GM18907 (cell line): ENCODE data around the gene PPP1R3E.

Source experiments
- ATAC-seq: cut with Tn5 transposase; IDR thresholded peaks from one replicate; pipeline ENCODE4 v1.9.1; 2021; ENCODE audit warnings: mild to moderate bottlenecking, moderate library complexity; ENCODE audit not compliant: unreplicated experiment

Gene PPP1R3E

DNA sequence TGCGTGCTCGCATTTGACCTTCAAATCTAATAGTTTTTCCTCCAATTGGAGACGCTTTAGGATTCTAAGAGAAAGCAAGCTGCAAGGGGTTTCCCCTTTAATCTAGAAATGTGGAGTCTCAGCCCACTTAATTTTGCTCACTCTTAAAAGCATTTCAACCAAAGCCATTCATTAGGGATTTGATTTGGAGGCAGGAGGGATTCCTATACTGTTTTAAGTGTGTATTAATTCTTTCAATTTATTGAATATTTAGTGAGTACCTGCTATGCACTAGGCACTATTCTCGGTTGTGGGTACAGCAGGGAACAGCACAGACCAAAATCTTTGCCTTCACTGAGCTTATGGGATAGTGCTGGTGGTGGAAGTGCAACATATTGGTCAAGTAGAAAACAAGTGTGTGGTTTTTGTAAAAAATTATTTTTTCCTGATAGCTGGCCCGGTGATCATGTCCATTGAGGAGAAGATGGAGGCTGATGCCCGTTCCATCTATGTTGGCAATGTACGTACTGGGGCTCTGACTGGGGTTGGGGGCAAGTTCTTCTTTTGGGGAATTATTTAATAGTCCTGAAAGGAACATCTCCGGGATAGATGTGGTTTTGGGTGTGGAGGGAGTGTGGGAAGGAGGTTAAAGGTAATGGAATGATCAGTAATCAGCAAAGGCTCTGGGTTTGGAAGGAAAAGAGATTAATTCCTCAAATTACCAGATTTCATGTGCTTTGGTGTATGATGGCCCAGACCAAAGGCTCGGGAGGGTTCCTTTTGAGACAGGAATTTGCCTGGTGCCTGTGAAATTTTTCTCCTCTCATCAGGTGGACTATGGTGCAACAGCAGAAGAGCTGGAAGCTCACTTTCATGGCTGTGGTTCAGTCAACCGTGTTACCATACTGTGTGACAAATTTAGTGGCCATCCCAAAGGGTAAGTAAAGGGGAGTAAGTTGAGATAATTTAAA, 20.2 kb upstream of the PPP1R3E start:
- no peak for ATAC-seq

DNA sequence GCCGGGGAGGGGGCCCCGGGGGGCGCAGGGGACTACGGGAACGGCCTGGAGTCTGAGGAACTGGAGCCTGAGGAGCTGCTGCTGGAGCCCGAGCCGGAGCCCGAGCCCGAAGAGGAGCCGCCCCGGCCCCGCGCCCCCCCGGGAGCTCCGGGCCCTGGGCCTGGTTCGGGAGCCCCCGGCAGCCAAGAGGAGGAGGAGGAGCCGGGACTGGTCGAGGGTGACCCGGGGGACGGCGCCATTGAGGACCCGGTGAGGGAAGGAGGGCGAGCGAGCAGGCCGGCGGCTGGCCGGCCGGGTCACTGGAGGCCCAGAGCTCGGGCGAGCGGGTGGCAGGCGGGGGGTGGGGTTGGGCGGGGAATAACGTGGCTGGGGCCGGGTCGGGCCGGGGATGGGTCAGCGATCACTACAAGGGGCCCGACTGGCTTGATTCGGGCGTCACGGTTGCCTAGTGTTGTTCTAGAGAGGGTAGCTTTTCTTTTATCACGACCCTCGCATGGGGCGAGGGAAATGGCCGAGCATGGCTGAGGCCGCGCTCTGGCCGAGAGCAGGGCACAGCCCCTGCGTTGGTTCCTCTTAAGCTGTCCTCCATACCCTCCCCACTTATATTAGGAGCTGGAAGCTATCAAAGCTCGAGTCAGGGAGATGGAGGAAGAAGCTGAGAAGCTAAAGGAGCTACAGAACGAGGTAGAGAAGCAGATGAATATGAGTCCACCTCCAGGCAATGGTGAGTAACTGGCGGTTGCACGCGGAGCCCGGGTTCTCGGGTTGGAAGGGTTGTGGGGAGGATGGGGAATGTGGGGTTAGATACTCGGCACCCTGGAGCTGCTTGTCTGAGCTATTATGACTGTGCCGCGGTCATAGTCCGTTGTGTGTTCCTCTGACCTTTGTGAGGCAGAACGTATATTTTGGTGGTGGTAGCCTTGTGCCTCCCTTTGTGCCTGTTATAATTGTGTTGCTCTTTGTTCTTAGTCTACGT, 19.2 kb upstream of the PPP1R3E start:
- peak; percentile 26 for ATAC-seq

DNA sequence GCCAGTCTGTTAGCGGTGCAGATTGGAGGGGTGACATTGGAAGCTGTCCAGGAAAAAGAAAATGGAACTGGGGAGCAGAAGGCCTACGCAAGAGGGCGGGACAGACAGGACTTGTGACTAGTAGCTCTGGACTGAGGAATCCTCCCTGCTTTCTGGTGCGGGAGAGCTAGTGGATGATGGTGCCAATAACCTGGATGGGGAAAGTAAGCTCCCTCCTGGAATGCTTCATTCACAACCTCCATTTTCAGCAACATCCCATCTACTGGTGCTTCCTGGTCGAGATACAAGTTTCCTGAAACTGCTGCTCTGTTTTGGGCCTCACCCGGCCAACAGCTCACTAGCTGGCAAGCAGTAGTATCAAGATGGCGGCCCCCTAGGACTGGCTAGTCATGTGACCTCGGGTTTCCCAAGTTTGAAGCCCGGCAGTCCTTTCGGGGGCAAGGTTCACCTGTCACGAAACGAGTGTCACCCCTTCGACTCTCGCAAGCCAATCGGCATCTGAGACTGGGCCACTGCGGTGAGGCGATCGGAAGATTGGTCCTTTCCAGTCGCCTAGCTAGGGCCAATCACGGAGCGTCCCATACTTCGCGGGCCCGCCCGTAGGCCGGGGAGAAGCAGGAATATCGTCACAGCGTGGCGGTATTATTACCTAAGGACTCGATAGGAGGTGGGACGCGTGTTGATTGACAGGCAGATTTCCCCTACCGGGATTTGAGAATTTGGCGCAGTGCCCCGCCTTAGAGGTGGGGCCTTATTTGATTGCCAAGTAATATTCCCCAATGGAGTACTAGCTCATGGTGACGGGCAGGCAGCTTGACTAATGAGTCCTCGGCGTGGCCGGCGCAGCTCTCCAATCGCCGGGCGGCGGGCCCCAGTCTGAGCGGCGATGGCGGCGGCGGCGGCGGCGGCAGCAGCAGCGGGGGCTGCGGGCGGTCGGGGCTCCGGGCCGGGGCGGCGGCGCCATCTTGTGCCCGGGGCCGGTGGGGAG, 18.2 kb upstream of the PPP1R3E start, which contains the start of gene PABPN1:
TSS of gene PABPN1 (plus strand) at position 874 of the 988 bp plus-strand sequence. CDS start at position 887, 13 bp downstream.
- peak; percentile 93 for ATAC-seq

DNA sequence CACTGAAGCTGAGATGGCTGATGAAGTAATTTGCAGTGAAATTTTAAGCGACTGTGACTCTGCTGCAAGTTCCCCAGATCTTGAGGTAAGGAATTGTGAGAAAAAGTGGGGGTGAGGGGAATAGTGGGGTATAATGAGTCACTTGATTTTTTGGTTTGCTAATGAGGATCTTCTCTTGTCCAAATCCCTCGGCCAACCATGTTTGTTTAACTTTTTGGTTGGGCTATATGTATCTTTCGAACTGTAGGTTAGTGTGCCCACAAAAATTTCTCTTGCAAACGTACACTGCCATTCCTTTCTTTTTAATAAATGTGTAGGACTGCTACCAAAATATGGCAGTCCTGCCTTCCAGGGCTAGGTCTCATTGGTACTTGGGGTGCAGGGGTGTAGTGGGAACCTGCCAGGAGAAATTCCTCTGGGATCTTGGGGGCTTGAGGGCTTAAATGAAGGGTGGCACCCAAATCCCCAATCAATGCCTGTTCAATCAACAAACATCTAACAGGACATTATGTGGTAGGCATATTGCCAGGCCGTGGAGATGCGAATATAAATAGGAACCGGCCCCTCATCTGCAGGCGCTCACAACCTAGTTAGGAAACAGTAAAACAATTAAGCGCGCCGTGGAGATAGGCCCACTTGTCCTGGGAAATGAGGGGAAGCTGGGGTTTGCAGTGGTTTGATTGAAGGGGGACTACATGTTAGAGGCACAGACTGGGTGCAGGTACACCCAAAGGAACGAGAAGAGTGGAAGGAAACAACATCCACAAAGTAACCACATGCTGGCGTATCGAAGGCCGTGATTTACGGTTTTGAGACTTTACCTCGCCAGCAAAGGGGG, 17.3 kb upstream of the PPP1R3E start:
- no peak for ATAC-seq

DNA sequence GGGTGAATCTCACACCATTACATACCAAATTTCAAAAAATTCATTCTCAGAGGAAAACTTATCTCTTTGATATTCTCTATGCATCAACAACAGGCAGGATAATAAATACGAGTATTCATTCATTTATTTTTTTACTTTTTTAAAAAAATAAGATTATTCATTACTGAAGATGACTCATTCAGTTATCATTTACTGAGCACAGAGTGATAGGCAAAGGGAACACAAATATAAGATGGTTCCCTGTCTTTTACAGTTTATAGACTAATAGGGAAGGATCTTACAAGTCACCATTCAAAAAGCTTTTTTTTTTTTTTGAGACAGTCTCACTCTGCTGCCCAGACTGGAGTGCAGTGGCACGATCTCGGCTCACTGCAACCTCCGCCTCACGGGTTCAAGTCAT, 13.6 kb upstream of the PPP1R3E start:
- no peak for ATAC-seq

DNA sequence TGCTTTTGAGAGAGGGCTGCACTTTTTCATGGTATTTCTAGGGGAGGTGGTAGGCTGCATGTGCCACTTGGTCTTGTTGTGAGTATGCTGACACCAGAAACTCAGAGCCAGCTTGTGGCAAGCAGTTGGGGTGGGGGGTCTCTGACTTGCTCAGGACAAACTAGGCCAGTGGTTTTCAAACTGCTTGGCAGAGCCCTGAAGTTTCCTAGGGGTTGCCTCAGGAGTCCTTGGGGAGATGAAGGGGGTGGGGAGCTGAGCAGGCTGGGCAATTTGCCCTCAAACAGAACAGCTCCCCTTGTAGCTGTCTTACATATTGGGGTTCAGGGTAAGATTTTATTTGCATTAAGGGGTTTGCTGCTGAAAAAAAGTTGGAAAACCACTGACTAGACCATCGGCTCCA, 7.9 kb upstream of the PPP1R3E start:
- ATAC-seq = no peak

DNA sequence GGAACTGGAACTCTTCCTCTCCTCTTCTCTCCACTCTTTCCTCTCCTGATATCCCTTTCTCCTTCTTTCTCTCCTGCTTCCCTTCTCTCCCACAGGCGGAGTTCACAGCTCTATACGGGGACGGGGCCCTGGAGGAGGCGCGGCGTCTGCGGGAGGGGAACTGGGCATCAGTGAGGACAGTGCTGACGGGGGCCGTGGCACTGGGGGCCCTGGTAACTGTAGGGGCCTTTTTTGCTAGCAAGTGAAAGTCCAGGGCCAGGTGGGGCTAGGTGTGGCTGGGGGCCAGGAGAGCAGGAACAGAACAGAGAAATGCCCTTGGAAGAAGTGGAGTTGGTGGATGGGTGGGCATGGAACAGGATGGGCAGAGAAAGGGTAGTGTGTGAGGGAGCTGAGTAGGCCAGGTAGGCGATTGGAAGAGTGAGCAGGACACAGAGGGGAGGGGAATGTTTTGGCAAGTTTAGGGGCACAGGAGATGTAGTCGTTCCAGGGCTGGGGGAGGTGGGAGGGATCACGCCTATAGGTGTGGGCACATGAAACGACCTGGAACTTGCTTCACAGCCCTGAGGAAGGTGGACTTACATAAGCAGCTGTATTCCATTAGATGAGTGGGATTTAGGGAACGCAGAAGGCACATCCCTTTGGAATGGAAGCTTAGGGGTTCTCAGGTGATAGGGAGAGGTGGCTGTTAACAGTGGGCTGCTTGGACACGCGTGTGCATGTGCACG, 6.2 kb upstream of the PPP1R3E start:
- ATAC-seq = no peak

DNA sequence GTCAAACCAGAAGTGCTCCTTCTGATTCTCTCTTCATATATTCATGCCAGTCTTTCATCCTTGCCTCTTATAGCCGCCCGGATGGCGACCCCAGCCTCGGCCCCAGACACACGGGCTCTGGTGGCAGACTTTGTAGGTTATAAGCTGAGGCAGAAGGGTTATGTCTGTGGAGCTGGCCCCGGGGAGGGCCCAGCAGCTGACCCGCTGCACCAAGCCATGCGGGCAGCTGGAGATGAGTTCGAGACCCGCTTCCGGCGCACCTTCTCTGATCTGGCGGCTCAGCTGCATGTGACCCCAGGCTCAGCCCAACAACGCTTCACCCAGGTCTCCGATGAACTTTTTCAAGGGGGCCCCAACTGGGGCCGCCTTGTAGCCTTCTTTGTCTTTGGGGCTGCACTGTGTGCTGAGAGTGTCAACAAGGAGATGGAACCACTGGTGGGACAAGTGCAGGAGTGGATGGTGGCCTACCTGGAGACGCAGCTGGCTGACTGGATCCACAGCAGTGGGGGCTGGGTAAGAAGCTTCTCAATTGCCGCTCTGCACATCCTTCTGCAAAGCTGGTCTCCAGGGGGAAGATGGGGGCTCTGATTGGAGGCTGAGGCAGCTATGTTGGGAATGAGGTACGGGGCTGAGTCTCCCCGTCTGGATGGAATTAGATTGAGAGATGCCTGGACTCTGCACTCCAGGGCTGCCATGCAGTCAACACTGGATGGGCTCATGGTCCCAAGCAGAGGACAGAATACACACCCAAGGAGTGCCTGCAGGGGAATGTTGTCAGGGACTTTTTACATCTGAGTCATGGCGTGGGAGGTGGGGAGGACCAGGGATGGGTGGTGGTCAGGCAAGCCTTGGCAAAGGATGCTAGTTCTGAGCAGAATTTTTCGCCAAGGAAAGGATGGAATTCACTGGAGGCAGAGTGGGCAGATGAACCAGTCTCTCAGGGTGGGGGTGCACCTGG, 5.3 kb upstream of the PPP1R3E start:
- no peak for ATAC-seq

DNA sequence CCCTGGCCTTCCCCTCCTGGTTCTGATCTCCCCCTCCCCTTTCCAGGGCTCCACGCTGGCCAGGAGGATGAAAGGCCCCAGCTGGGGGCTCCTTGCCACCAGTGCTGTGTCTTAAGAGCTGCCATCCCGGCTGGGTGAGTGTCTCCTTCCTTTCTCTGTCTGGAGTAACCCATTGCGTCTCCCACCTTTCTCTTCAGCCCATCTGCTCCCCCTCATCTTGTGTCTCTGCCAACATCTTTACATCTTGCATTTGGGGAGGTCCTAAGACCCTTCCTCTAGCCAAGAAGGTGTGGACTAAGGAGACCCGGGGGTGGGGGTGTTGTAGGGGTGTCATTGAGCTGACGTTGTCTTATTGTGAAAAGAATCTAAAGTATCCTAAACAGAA, 4.5 kb upstream of the PPP1R3E start:
- ATAC-seq = no peak

DNA sequence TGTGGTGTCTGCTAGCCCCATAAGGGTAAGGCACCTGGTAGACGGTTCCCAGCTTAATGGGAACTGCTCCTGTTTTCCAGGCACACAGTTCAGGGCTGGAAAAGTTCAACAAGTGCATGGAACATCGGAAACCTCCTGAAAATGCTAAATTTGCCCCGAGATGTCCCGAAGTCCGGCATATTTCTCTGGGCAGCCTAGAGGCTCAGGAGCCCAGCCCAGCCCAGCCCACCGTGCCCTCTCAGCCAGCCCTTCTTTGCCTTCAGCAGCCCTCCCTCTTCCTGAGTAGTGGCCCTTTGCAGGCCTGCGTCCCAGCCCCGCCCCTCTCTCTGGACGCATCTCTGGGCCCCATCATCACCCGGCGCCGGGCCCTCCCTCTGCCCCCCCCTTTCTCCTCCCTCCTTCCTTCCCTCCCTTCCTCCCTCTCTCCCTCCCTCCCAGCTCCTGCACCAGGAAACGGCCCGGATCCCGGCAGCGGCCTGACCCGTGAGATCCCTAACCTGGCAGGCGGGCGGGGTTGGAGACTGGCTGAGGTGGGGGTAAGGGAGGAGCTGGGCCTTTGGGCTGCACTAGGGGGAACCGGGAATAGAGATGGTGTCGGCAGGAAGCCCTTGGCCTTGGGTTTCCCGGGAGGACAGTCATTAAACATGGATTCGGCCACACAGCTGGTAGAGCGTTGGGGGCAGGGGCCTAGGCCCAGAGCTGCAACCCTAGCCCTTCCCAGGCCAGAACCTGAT, 3.9 kb upstream of the PPP1R3E start, which contains the start of gene BCL2L2:
TSS of gene BCL2L2 (plus strand) at position 422 of the 734 bp plus-strand sequence. CDS start 935 bp downstream, outside the sequence.
- ATAC-seq = no peak

DNA sequence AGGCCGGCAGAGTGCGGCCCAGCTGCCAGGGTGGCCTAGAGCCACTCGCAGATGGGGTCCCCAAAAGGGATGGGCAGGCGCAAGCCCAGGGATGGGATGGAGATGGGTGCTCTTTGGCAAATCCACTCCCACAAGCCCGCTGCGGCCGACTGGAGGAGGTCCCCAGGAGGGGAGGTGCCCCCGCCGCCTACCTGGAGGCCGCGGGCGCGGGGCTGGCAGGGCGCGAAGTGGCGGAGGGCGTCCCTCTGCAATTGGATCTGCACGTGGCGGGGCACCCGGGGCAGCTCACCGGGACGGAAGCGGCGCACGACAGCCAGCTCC, 730 bp downstream of the PPP1R3E start:
- ATAC-seq = no peak

DNA sequence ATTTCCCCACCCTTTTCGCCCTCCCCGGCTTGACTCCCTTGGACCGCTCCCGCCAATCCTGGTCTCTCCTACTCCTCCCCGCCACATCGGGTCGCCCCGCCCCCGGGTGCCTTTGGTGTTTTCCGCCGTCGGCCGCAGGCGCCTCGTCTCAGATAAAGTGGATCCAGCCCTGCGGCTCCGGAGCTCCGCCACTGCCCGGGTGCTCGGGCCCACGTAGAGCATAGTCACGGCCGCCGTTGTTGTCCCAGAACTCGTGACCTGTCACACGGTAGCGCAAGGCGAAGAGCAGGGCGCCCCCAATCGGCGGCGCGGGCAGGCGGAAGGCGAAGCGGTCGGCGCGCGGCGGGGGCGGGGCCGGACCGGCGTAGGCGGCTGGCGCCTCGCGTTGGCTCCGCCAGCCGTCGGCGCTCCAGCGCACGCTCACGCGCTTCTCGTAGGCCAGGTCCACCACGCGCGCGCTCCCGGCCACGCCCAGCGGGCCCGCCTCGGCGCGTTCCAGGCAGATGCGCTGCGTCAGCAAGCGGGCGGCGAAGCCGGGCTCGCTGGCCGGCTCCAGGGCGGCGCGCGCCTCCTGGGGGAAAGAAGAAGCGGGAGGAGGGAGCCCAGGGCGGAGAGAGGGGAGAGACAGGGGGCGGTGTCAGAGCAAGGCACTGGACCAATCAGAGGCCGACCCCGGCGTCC, 1.2 kb downstream of the PPP1R3E start:
- peak; percentile 82 for ATAC-seq

DNA sequence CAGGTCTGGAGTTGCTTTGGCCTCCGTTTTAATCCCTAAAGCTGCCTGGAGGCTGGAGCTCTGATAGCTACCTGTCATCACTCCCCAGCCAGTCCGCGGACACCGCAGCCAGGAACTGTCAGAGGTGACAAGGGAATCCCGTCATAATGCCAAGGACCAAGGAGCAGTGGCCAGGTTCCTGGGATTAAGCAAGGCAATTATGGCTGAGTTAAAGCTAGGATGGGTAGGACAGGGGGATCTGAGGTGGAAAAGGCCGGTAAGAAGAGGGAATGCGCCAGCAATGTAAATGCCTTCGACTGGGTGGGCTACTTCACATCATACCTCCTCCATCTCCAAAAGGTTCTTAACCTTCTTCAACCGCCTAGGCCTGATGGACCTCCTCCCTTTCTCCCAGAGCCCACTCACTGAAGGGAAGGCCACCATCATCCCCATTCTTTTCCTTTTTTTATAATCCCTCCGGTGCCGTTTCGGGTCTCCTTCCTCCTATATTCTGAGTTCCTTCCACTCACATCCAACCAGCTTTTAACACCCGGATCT, 1.9 kb downstream of the PPP1R3E start:
- no peak for ATAC-seq

DNA sequence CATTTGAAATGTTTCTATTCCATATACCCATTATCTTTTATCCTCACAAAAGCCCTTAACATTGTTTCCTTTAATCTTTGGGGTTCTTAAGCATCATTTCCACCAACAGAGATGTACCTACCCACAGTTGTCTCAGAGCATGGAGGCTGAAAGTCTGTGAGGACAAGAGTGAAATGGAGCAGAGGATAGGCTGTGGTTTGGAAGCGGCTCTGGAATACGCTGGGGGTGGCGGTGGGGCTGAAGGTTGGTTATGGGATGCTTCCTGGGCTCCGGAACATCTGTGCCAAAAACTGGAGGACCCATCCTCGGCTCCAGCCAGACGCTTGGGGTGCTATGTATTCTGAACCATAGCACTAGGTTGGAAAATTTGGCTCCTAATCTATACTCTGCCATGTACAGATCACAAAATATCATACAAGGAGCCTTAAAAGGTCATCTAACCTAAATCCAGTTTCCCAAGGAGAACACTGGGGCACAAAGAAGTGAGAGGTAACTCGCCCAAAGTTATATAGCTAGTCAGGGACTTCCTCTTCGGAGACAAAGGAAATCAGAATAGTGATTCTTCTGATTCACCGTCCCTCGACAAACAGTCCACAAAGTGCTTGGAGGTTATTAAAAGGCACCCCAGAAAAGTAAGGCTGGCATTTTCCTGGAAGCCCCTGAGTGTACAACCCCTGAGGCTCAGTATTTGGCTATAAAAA, 2.5 kb downstream of the PPP1R3E start:
- no peak for ATAC-seq

DNA sequence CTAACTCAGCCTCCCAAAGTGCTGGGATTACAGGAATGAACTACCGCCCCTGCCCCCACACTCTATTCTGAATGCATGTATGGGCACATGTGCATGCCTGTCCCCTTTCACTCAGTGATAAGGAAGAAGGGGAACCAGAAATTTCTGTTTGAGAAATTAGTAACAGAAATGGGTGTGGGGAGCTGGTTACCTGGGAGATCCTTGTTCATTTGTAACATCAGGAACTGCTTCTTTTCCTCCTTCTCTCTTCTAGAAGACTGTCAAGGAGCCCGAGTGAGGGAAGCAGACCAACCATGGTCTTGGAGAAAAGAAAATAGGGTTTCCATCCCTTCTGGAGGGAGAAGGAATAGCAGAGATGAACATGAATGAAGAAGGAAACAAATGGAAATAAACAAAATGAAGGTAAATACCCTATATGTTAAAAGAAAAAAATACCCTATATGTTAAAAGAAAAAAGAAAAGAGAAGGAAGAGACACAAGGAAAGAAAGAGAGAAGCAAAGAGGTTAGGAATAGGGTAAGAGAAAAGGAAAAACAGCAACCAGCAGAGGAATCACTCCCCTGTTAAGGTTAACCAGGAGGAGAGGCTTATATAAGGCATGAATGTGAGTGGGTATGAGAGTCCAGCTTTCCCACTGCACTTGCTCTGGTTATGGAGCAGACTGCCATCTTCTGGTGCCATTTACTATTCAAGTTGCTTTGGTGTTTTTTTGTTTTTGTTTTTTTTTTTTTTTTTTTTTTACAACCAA, 3.3 kb downstream of the PPP1R3E start:
- ATAC-seq = no peak
